K562 (cell line): Measurements from ENCODE around the gene C4orf50.

Source experiments
- CEBPB ChIP-seq: fragments of 450-650 bp; IDR thresholded peaks from 2 replicates; pipeline ENCODE4 v1.6.1; 2016; ENCODE audit warnings: missing genetic modification characterization, missing compliant biosample characterization
- CREM ChIP-seq: IDR thresholded peaks from 2 replicates; pipeline ENCODE4 v1.6.1; 2014; ENCODE audit warnings: antibody characterized with exemption, low read depth
- GATAD2A ChIP-seq: fragments of 450-650 bp; IDR thresholded peaks from 2 replicates; pipeline ENCODE4 v1.6.1; 2017
- HDAC2 ChIP-seq: fragments of 450-650 bp; IDR thresholded peaks from 2 replicates; pipeline ENCODE4 v1.6.1; 2016; ENCODE audit warnings: mild to moderate bottlenecking
- IRF2 ChIP-seq: sonication (generic); formaldehyde crosslinking; IDR thresholded peaks from 2 replicates; pipeline ENCODE4 v1.8.1; 2022; ENCODE audit warnings: mild to moderate bottlenecking, missing genetic modification reagents
- L3MBTL2 ChIP-seq: fragments of 450-650 bp; IDR thresholded peaks from 2 replicates; pipeline ENCODE4 v1.6.1; 2016; ENCODE audit warnings: mild to moderate bottlenecking, moderate library complexity
- MEF2A ChIP-seq: IDR thresholded peaks from 2 replicates; pipeline ENCODE4 v1.6.1; 2011; ENCODE audit warnings: low read depth, mild to moderate bottlenecking, low read length, moderate library complexity; ENCODE audit not compliant: control insufficient read depth
- NCOR1 ChIP-seq: fragments of 450-650 bp; IDR thresholded peaks from 2 replicates; pipeline ENCODE4 v1.6.1; 2016; ENCODE audit warnings: mild to moderate bottlenecking, moderate library complexity
- RBM15 ChIP-seq: fragments of 200-400 bp; formaldehyde crosslinking; IDR thresholded peaks from 2 replicates; pipeline ENCODE4 v1.6.1; 2018; ENCODE audit warnings: mild to moderate bottlenecking, low read length, moderate library complexity; ENCODE audit not compliant: insufficient read depth
- SLC30A9 ChIP-seq: fragments of 250-450 bp; sonication (Bioruptor Pico); IDR thresholded peaks from 2 replicates; pipeline ENCODE4 v1.8.0; 2022; ENCODE audit warnings: mild to moderate bottlenecking, moderate library complexity
- TF ChIP-seq, protein P1 (sequence below), 3 experiments: IDR thresholded peaks in 2 of 3; conservative IDR thresholded peaks in 1 of 3; 2 replicates each; pipeline ENCODE4 v1.5.1; 2011 to 2012; ENCODE audit warnings: low read length in 3 of 3, mild to moderate bottlenecking in 3 of 3, control low read depth in 2 of 3, improper control_type of control experiment in 1 of 3, inconsistent platforms in 1 of 3, low read depth in 1 of 3, mixed read lengths in 1 of 3, moderate library complexity in 1 of 3; ENCODE audit not compliant: insufficient read depth in 2 of 3

GRCh38 chr4:6002492-6002833 is 15.8 kb downstream of the C4orf50 start:
- TF ChIP-seq HDAC2, result no peak
- TF ChIP-seq, protein P1, sequence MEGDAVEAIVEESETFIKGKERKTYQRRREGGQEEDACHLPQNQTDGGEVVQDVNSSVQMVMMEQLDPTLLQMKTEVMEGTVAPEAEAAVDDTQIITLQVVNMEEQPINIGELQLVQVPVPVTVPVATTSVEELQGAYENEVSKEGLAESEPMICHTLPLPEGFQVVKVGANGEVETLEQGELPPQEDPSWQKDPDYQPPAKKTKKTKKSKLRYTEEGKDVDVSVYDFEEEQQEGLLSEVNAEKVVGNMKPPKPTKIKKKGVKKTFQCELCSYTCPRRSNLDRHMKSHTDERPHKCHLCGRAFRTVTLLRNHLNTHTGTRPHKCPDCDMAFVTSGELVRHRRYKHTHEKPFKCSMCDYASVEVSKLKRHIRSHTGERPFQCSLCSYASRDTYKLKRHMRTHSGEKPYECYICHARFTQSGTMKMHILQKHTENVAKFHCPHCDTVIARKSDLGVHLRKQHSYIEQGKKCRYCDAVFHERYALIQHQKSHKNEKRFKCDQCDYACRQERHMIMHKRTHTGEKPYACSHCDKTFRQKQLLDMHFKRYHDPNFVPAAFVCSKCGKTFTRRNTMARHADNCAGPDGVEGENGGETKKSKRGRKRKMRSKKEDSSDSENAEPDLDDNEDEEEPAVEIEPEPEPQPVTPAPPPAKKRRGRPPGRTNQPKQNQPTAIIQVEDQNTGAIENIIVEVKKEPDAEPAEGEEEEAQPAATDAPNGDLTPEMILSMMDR (IDR thresholded peaks at IDR 0.05 in 2 of 3, conservative IDR thresholded peaks at IDR 0.05 in 1 of 3; ENCODE audit: insufficient read depth in 2 of 3, low read depth in 1 of 3, low read length in 3 of 3), result no peak
- TF ChIP-seq L3MBTL2, result no peak
- TF ChIP-seq CREM, result no peak
- TF ChIP-seq IRF2 (CRISPR knock-in tag), result no peak
- TF ChIP-seq CEBPB, result no peak
- TF ChIP-seq MEF2A, result no peak
- TF ChIP-seq SLC30A9 (CRISPR knock-in tag), result no peak
- TF ChIP-seq NCOR1, result no peak
- TF ChIP-seq RBM15, result no peak
- TF ChIP-seq GATAD2A, result no peak
